Activated naive CD4-positive, alpha-beta T cell treated with anti-CD3 and anti-CD28 coated beads, Interleukin-2, amount 50 U/mL, for 16 hours (primary cell): ENCODE data around the gene KATNBL1.
A peak's percentile ranks its signal among the peaks of the same experiment; 100 is the strongest.

Experiments
- DNase-seq: peaks from one replicate; pipeline ENCODE4 v3.0.0-alpha.2; 2020

KATNBL1 gene

GRCh38 chr15:34114215-34114614, 95.7 kb downstream of the KATNBL1 start:
- no peak for DNase-seq

GRCh38 chr15:34111488-34111887, 98.4 kb downstream of the KATNBL1 start:
- no peak for DNase-seq

GRCh38 chr15:34109797-34110663, 99.9 kb downstream of the KATNBL1 start:
- DNase-seq: no peak

GRCh38 chr15:34107315-34107714, 102.6 kb downstream of the KATNBL1 start:
- no peak for DNase-seq

- DNase-seq: no peak
Measured at GRCh38 chr15:34106423-34106822, 103.5 kb downstream of the KATNBL1 start.

GRCh38 chr15:34102175-34102925, 107.5 kb downstream of the KATNBL1 start:
- DNase-seq: no peak

- peak; percentile 99 for DNase-seq
Measured at GRCh38 chr15:34101366-34102174, 108.3 kb downstream of the KATNBL1 start, which contains the start of the genes EMC7 and PGBD4. TSS of gene EMC7 (minus strand) at chr15:34101862. CDS start at chr15:34101839, 23 bp downstream. TSS of gene PGBD4 (plus strand) at chr15:34102083. CDS start at chr15:34102532, 449 bp downstream.

- DNase-seq: no peak
Measured at GRCh38 chr15:34099914-34100313, 110.0 kb downstream of the KATNBL1 start.
